HEK293 (cell line): ENCODE results near the gene CNIH3.

Experiments
- AEBP2 ChIP-seq: fragments of 450-650 bp; formaldehyde crosslinking; IDR thresholded peaks from 2 replicates; pipeline ENCODE4 v1.5.1; 2016; ENCODE audit warnings: missing biosample characterization, missing genetic modification characterization, borderline replicate concordance
- CTCF ChIP-seq: fragments of 450-650 bp; formaldehyde crosslinking; IDR thresholded peaks from 2 replicates; pipeline ENCODE4 v1.5.1; 2016; ENCODE audit warnings: missing biosample characterization, missing genetic modification characterization
- HIC1 ChIP-seq: fragments of 450-650 bp; formaldehyde crosslinking; IDR thresholded peaks from 2 replicates; pipeline ENCODE4 v1.5.1; 2016; ENCODE audit warnings: missing biosample characterization, missing genetic modification characterization
- MZF1 ChIP-seq: fragments of 450-650 bp; formaldehyde crosslinking; IDR thresholded peaks from 2 replicates; pipeline ENCODE4 v1.5.1; 2017; ENCODE audit warnings: missing biosample characterization, missing genetic modification characterization, borderline replicate concordance
- WT1 ChIP-seq: fragments of 450-650 bp; formaldehyde crosslinking; IDR thresholded peaks from 2 replicates; pipeline ENCODE4 v1.5.1; 2016; ENCODE audit warnings: missing biosample characterization, missing genetic modification characterization
- ZNF138 ChIP-seq: fragments of 450-650 bp; formaldehyde crosslinking; IDR thresholded peaks from 2 replicates; pipeline ENCODE4 v1.5.1; 2016; ENCODE audit warnings: missing biosample characterization, missing genetic modification characterization, borderline replicate concordance
- ZNF174 ChIP-seq: fragments of 450-650 bp; formaldehyde crosslinking; IDR thresholded peaks from 2 replicates; pipeline ENCODE4 v1.5.0; 2017; ENCODE audit warnings: missing biosample characterization, mild to moderate bottlenecking, missing genetic modification characterization
- ZNF175 ChIP-seq: fragments of 450-650 bp; formaldehyde crosslinking; IDR thresholded peaks from 2 replicates; pipeline ENCODE4 v1.5.1; 2016; ENCODE audit warnings: missing biosample characterization, missing genetic modification characterization
- ZNF248 ChIP-seq: fragments of 450-650 bp; formaldehyde crosslinking; IDR thresholded peaks from 2 replicates; pipeline ENCODE4 v1.5.1; 2017; ENCODE audit warnings: missing biosample characterization, missing genetic modification characterization
- ZNF302 ChIP-seq: fragments of 450-650 bp; formaldehyde crosslinking; IDR thresholded peaks from 2 replicates; pipeline ENCODE4 v1.5.1; 2016; ENCODE audit warnings: missing biosample characterization, missing genetic modification characterization, low read depth
- ZNF518A ChIP-seq: fragments of 450-650 bp; formaldehyde crosslinking; conservative IDR thresholded peaks from 2 replicates; pipeline ENCODE4 v1.5.1; 2016; ENCODE audit warnings: low read depth, missing biosample characterization, missing genetic modification characterization
- ZNF645 ChIP-seq: fragments of 450-650 bp; formaldehyde crosslinking; IDR thresholded peaks from 2 replicates; pipeline ENCODE4; 2016; ENCODE audit warnings: missing biosample characterization, missing genetic modification characterization
- ZNF791 ChIP-seq: fragments of 450-650 bp; formaldehyde crosslinking; IDR thresholded peaks from 2 replicates; pipeline ENCODE4 v1.5.1; 2016; ENCODE audit warnings: missing biosample characterization, missing genetic modification characterization
- ZNF792 ChIP-seq: fragments of 450-650 bp; formaldehyde crosslinking; IDR thresholded peaks from 2 replicates; pipeline ENCODE4 v1.5.1; 2016; ENCODE audit warnings: missing biosample characterization, missing genetic modification characterization

- TF ChIP-seq AEBP2 (tag by site-specific recombination) = no peak
- no peak for TF ChIP-seq ZNF792 (tag by site-specific recombination)
- no peak for TF ChIP-seq CTCF (tag by site-specific recombination)
- no peak for TF ChIP-seq MZF1 (tag by site-specific recombination)
- no peak for TF ChIP-seq ZNF518A
- TF ChIP-seq ZNF174 = no peak
- TF ChIP-seq ZNF302 (tag by site-specific recombination) = no peak
- no peak for TF ChIP-seq ZNF248
- no peak for TF ChIP-seq HIC1 (tag by site-specific recombination)
- TF ChIP-seq ZNF138 (tag by site-specific recombination) = no peak
- no peak for TF ChIP-seq ZNF791
- no peak for TF ChIP-seq ZNF175 (tag by site-specific recombination)
- no peak for TF ChIP-seq WT1
- no peak for TF ChIP-seq ZNF645 (tag by site-specific recombination)
Measured at GRCh38 chr1:224703702-224704101, 87.6 kb downstream of the CNIH3 start.
